Body of pancreas (tissue), 4 donors: ENCODE data around the gene B4GALT7. TPM values are rescaled to one million over a fixed set of nuclear protein-coding genes. Genes with fewer than 3 reads are reported as not detected.
A peak's percentile ranks its signal among the peaks of the same experiment; 100 is the strongest.
"Not testable (repeated sequence)": the region's sequence is repeated elsewhere in the genome, so short reads cannot be mapped to it uniquely, and the experiment has no call there.

ENCODE experiments used
- ATAC-seq: fragments of 150-250 bp; one replicate; pipeline ENCODE4 v1.9.1; 2016
- DNase-seq, 4 donors: peaks; one replicate each; pipeline ENCODE4 v3.0.0-alpha.2; 2019
- H3K27ac ChIP-seq, 4 donors: fragments of 200-600 bp; sonication (generic); 1 replicate in 3 of 4; 2 replicates in 1 of 4; pipeline versions ENCODE4 v1.5.1 to v1.6.1; 2016 to 2019; ENCODE audit warnings: mild to moderate bottlenecking in 1 of 4, mixed read lengths in 1 of 4, moderate library complexity in 1 of 4
- H3K27me3 ChIP-seq, 2 donors: fragments of 200-600 bp; sonication (generic); one replicate each; pipeline ENCODE4 v1.6.0; 2016; ENCODE audit warnings: mild to moderate bottlenecking in 1 of 2
- H3K36me3 ChIP-seq, 2 donors: fragments of 200-600 bp; sonication (generic); replicated peaks in 1 of 2; 2 replicates each; pipeline ENCODE4 v1.5.1; 2016; ENCODE audit warnings: low read depth in 2 of 2; ENCODE audit not compliant: insufficient read depth in 1 of 2
- H3K4me1 ChIP-seq: fragments of 200-600 bp; sonication (generic); one replicate; pipeline ENCODE4 v1.6.0; 2016
- H3K4me3 ChIP-seq, 2 donors: fragments of 200-600 bp; sonication (generic); 1 replicate in 1 of 2; 2 replicates in 1 of 2; pipeline ENCODE4 v1.5.1; 2016 to 2019
- H3K9me3 ChIP-seq, 3 donors: fragments of 200-600 bp; sonication (generic); 1 replicate in 2 of 3; 2 replicates in 1 of 3; pipeline ENCODE4 v1.5.1; 2016
- POLR2A ChIP-seq, 3 donors: fragments of 450-650 bp; IDR thresholded peaks; one replicate each; pipeline ENCODE4 v1.6.1; 2016; ENCODE audit warnings: antibody characterized with exemption in 3 of 3, mild to moderate bottlenecking in 2 of 3
- WGBS, 2 donors: methylation state at CpG; one replicate each; pipeline ENCODE4 v1.1.5; 2017; 5-methylcytosine and 5-hydroxymethylcytosine counted together
- intact Hi-C: fragments of 100-400 bp; cut with DNase I; formaldehyde crosslinking; loops from one replicate; pipeline ENCODE4 v1.15.1; 2023
- total RNA-seq, 2 donors: library from RNA; depleted of rRNA; stranded (reverse); fragments of >200 nt; gene quantifications; one replicate each; pipeline ENCODE4 v1.1.0, GENCODE V29; 2016
- TF ChIP-seq, protein P1 (sequence below), 7 experiments: fragments of 450-650 bp in 4 of 7; fragments of 200-600 bp in 3 of 7; sonication (generic) in 3 of 7; IDR thresholded peaks; one replicate each; pipeline ENCODE4 v1.5.1; 2016 to 2019; ENCODE audit warnings: antibody characterized with exemption in 7 of 7

Gene B4GALT7
- total RNA-seq, 2 donors from 2014 or later: 17.1 to 17.5 TPM

DNA sequence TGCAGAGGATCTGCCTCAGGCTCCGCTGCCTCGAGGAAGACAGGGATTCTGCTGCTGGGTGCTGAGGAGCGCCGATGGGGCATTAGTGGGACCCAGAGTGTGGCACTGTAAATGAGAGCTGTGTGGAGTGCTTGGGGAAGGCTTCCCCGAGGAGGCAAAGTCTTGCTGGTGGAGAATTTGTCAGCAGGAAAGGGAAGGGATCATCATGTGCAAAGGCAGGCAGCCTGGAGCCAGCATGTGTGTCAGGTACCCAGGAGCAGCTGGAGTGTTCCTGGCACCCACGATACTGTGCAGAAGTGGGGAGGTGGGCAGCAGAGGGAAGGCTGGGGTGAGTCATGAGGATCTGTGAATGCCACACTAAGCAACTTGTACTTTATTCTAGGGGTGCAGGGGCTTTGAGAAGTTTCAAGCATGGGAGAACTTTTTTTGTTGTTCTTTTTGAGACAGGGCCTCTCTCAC, 12.3 kb downstream of the B4GALT7 start:
- intact Hi-C loops: no loop called here
- no peak for DNase-seq
- no peaks in the 10 kb centered on the region for H3K9me3 ChIP-seq
- H3K27ac ChIP-seq: no peak overlapping the region
- 81 to 83% methylated on average over 4 to 6 of the region's 6 CpGs for WGBS, 2 donors
- no peaks in the 10 kb centered on the region for H3K27me3 ChIP-seq
- no peak for ATAC-seq
- no peak overlapping the region for H3K4me3 ChIP-seq
- H3K4me1 ChIP-seq: peaks cover 4% of the 10 kb centered on the region
- TF ChIP-seq POLR2A (IDR thresholded peaks at IDR 0.05): no peak
- TF ChIP-seq, protein P1, sequence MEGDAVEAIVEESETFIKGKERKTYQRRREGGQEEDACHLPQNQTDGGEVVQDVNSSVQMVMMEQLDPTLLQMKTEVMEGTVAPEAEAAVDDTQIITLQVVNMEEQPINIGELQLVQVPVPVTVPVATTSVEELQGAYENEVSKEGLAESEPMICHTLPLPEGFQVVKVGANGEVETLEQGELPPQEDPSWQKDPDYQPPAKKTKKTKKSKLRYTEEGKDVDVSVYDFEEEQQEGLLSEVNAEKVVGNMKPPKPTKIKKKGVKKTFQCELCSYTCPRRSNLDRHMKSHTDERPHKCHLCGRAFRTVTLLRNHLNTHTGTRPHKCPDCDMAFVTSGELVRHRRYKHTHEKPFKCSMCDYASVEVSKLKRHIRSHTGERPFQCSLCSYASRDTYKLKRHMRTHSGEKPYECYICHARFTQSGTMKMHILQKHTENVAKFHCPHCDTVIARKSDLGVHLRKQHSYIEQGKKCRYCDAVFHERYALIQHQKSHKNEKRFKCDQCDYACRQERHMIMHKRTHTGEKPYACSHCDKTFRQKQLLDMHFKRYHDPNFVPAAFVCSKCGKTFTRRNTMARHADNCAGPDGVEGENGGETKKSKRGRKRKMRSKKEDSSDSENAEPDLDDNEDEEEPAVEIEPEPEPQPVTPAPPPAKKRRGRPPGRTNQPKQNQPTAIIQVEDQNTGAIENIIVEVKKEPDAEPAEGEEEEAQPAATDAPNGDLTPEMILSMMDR (IDR thresholded peaks at IDR 0.05): no peak
- H3K36me3 ChIP-seq: no peaks in the 10 kb centered on the region

DNA sequence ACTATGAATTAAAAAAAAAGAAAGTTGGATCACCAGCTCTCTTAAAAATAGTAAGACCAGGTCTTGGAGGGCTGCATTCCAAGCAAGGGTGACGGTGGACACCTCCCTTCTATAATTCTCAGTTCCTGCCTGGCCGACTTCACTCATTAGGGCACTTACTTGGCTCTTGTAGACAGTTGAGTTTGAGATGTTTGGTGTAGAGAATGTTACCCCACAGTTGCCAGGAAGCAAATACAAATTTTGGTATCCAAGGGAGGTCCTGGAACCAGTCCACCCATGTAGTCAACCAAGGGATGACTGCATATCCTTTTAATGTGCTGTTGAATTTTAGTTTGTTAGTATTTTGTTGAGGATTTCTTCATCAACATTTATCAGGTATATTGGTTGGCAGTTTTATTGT, 20.6 kb downstream of the B4GALT7 start:
- Histone ChIP-seq H3K27ac (no peak overlapping the region), H3K4me1 (no peaks in the 10 kb centered on the region), H3K27me3 (no peaks in the 10 kb centered on the region), H3K9me3 (no peaks in the 10 kb centered on the region), H3K36me3 (peaks cover 3 to 6% of the 10 kb centered on the region in 2 donors), H3K4me3 (no peak overlapping the region)
- ATAC-seq (no peak), DNase-seq (no peak)
- TF ChIP-seq, protein P1 (IDR thresholded peaks at IDR 0.05): no peak
- TF ChIP-seq POLR2A (IDR thresholded peaks at IDR 0.05): no peak
- WGBS, 2 donors: 87 to 100% methylated on average over 2 of the region's 2 CpGs
- intact Hi-C loops: no loop called here

DNA sequence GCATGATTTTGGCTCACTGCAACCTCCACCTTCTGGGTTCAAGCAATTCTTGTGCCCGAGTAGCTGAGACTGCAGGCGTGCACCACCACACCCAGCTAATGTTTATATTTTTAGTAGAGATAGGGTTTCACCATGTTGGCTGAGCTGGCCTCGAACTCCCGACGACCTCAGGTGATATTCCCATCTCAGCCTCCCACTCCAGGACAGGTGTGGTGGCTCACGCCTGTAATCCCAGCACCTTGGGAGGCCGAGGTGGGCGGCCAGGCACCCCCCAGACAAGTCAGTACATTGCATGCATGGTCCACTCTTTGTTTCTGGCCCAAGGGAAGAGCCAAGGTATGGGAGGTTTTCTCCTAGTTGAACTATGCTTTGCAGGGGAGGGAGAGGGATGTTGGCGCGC, 24.2 kb downstream of the B4GALT7 start:
- H3K36me3 ChIP-seq, DNase-seq, H3K4me1 ChIP-seq, ATAC-seq, H3K9me3 ChIP-seq, intact Hi-C loops, H3K4me3 ChIP-seq, H3K27me3 ChIP-seq, H3K27ac ChIP-seq: not testable (repeated sequence)
- WGBS, 2 donors: 92 to 94% methylated on average over 10 of the region's 10 CpGs

DNA sequence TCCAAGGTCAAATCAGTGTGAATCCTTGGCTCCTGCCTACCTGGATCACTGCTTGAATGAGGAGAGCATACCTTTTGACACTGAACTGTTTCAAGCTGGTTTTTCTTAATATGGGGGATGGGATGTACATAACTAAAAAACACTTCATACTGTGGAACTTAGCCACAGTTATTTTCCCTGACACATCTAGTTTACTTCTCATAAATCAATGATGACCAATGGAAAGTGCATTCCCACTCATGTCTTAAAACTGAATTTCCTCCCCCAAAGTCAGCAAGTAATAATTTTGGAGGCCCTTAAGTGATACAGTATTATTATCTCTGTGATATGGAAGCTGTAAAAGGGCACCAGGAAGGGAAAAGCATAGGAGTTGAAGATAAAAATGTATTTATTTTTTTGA, 30.3 kb downstream of the B4GALT7 start:
- ATAC-seq, DNase-seq, H3K4me3 ChIP-seq, intact Hi-C loops, H3K9me3 ChIP-seq, H3K4me1 ChIP-seq, H3K27ac ChIP-seq, H3K36me3 ChIP-seq, H3K27me3 ChIP-seq: not testable (repeated sequence)

DNA sequence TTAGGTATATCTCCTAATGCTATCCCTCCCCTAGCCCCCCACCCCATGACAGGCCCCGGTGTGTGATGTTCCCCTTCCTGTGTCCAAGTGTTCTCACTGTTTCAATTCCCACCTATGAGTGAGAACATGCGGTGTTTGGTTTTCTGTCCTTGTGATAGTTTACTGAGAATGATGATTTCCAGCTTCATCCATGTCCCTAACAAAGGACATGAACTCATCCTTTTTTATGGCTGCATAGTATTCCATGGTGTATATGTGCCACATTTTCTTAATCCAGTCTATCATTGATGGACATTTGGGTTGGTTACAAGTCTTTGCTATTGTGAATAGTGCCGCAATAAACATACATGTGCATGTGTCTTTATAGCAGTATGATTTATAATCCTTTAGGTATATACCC, 35.0 kb downstream of the B4GALT7 start:
- H3K4me1 ChIP-seq, ATAC-seq, H3K36me3 ChIP-seq, H3K27ac ChIP-seq, intact Hi-C loops, H3K9me3 ChIP-seq, H3K4me3 ChIP-seq, H3K27me3 ChIP-seq, DNase-seq: not testable (repeated sequence)
- 98 to 100% methylated on average over 3 of the region's 3 CpGs for WGBS, 2 donors

DNA sequence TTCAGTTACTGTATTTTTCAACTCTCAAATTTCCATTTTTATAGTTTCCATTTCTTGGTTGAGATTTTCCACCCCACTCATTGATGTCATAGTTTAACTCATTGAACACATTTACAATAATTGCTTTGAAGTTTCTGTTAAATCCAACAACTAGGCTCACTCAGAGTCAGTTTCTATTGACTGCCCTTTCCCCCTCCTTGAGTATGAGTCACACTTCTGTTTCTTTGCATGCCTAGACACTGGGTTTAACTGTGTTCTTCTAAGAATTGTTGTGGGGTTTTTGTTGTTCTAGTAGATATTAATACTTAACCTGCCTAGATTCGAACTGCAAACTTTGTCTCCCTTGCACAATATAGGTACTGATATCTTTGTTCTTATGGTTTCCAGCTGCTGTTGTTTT, 45.5 kb downstream of the B4GALT7 start:
- H3K4me1 ChIP-seq, intact Hi-C loops, ATAC-seq, H3K27ac ChIP-seq, H3K27me3 ChIP-seq, H3K36me3 ChIP-seq, DNase-seq, H3K9me3 ChIP-seq, H3K4me3 ChIP-seq: not testable (repeated sequence)
- 100% methylated on average over 1 of the region's 1 CpG; no CpG with 5 or more reads in 1 of the 2 donors for WGBS, 2 donors

DNA sequence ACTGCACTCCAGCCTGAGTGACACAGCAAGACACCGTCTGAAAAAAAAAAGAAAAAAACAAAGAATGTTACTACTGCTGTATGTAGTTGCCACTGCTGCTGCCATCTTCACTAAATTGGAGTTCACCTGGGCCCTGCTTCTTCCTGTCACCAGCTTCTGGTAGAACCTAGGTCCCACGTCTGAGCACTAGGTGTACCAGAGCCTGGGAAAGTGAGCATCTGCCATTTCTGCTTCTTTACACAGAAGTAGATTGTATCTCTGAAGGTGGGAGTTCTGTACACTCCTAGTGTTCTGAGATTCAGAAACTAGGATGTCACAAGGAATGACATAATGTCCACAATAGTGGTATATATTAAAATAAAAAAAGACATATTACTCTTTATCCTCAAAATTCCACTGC, 51.3 kb downstream of the B4GALT7 start:
- H3K4me1 ChIP-seq, intact Hi-C loops, H3K36me3 ChIP-seq, H3K9me3 ChIP-seq, H3K27me3 ChIP-seq, H3K4me3 ChIP-seq: not testable (repeated sequence)
- ATAC-seq: peak; percentile 99
- WGBS, 2 donors: 38 to 48% methylated on average over 2 of the region's 2 CpGs
- DNase-seq: peak; percentile 77 to 89 (median 82)
- H3K27ac ChIP-seq: peak overlapping the region in 1 of 4 donors; percentile 39

DNA sequence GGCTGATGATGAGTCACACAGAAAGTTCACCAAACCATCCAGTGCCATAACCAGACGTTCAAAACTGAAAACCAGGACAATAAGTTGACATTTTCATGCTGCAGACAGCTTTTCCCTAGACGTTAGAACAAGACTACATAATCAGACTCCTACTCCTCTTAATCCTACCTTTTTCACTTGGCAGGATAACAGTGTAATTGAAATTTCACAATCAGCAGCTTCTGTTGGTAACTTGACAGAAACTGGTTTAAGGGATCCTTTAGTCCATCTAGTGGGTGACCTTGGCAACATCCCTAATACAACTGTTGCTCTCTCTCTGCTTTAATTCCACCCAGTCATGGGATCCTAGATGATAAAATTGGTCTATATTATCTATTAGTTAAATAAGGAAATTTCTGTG, 57.9 kb downstream of the B4GALT7 start:
- H3K27ac ChIP-seq, H3K4me1 ChIP-seq, DNase-seq, H3K27me3 ChIP-seq, H3K36me3 ChIP-seq, H3K4me3 ChIP-seq, intact Hi-C loops, H3K9me3 ChIP-seq: not testable (repeated sequence)
- peak; percentile 79 for ATAC-seq
- WGBS, 2 donors: 14% methylated on average over 2 of the region's 2 CpGs; no CpG with 5 or more reads in 1 of the 2 donors

DNA sequence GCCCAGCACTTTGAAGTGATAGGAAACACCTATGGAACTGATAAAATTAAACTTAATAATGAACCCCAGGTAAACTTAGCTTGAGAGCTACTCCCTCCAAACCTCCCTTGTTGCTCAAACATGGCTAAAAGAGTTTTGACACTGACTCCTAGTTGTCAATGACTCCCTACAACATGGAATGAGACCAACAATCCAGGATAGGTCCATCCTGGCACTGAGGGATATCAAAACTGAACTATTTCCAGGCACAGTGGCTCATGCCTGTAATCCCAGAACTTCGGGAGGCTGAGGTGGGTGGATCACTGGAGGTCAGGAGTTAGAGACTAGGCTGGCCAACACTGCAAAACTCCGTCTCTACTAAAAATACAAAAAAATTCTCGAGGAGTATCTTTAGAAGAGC, 58.6 kb downstream of the B4GALT7 start:
- WGBS, 2 donors: 68 to 91% methylated on average over 3 of the region's 3 CpGs
- H3K4me3 ChIP-seq, intact Hi-C loops, ATAC-seq, H3K9me3 ChIP-seq, DNase-seq, H3K4me1 ChIP-seq, H3K36me3 ChIP-seq, H3K27ac ChIP-seq, H3K27me3 ChIP-seq: not testable (repeated sequence)
